NB4 (cell line): ENCODE measurements around the gene DMRTC1.
"Not testable (repeated sequence)": the region's sequence is repeated elsewhere in the genome, so short reads cannot be mapped to it uniquely, and the experiment has no call there.

Source experiments
- POLR2A ChIP-seq: IDR thresholded peaks from 2 replicates; pipeline ENCODE4 v1.6.1; 2011; ENCODE audit warnings: mild to moderate bottlenecking; ENCODE audit not compliant: insufficient read length; ENCODE audit errors: extremely low read depth
- TF ChIP-seq, protein P1 (sequence below): IDR thresholded peaks from one replicate; pipeline ENCODE4 v1.5.1; 2012; ENCODE audit warnings: low read depth, low read length

DNA sequence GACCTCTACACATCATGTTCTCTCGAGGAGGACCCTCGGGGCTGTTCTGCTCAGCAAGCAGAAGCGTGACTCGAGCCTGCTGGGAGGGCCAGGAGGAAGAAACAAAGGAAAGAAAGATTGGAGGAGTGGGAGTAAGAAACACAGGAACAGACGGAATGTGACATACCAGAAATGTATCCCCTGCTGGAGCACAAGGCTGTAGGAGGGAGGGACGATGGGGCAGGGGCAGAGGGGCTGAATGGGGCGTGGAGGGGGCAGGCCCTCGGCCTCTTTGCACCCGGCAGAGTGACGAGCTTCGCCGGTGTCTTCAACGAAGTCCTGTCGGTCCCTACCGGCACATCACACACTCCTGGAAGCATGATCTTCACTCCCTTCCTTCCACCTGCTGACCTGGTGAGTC is 5.7 kb downstream of the DMRTC1 start, which contains the start of gene FAM236A:
- TF ChIP-seq, protein P1, sequence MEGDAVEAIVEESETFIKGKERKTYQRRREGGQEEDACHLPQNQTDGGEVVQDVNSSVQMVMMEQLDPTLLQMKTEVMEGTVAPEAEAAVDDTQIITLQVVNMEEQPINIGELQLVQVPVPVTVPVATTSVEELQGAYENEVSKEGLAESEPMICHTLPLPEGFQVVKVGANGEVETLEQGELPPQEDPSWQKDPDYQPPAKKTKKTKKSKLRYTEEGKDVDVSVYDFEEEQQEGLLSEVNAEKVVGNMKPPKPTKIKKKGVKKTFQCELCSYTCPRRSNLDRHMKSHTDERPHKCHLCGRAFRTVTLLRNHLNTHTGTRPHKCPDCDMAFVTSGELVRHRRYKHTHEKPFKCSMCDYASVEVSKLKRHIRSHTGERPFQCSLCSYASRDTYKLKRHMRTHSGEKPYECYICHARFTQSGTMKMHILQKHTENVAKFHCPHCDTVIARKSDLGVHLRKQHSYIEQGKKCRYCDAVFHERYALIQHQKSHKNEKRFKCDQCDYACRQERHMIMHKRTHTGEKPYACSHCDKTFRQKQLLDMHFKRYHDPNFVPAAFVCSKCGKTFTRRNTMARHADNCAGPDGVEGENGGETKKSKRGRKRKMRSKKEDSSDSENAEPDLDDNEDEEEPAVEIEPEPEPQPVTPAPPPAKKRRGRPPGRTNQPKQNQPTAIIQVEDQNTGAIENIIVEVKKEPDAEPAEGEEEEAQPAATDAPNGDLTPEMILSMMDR = not testable (repeated sequence)
- not testable (repeated sequence) for TF ChIP-seq POLR2A
